ENCODE measurements around the gene TBC1D5.

The TBC1D5 gene

DNA sequence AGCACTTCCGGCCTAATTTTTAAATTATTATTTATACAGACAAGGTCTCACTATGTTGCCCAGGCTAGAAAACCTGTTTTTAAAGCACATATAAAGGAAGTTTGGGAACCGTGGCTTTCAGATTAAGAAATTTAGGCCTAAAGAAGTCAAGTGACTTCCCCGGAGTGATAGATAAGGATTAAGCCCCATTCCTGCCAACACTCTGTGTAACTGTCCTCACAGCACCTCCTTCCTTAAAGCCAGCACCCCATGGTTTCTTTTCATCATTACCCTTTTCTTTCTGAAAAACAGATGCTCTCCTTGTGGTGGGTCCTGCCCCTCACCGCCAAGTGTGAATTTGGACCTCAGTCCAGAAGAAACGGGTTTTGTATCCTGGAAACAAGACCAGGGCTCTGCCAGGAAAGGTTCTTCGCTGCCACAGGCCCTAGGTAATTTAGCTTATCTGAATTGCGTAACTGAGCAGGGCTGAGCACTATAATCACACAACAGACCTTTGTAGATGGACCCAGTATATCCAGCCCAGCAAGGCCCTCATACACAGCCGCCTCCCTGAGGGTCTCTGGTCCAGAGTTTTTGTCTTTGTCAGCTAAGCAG, 626.3 kb downstream of the TBC1D5 start:
- no peak overlapping the region for H3K27ac ChIP-seq
- TF ChIP-seq ZFX (IDR thresholded peaks at IDR 0.05), result no peak
- TF ChIP-seq, protein P1, sequence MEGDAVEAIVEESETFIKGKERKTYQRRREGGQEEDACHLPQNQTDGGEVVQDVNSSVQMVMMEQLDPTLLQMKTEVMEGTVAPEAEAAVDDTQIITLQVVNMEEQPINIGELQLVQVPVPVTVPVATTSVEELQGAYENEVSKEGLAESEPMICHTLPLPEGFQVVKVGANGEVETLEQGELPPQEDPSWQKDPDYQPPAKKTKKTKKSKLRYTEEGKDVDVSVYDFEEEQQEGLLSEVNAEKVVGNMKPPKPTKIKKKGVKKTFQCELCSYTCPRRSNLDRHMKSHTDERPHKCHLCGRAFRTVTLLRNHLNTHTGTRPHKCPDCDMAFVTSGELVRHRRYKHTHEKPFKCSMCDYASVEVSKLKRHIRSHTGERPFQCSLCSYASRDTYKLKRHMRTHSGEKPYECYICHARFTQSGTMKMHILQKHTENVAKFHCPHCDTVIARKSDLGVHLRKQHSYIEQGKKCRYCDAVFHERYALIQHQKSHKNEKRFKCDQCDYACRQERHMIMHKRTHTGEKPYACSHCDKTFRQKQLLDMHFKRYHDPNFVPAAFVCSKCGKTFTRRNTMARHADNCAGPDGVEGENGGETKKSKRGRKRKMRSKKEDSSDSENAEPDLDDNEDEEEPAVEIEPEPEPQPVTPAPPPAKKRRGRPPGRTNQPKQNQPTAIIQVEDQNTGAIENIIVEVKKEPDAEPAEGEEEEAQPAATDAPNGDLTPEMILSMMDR (conservative IDR thresholded peaks at IDR 0.05), result no peak

DNA sequence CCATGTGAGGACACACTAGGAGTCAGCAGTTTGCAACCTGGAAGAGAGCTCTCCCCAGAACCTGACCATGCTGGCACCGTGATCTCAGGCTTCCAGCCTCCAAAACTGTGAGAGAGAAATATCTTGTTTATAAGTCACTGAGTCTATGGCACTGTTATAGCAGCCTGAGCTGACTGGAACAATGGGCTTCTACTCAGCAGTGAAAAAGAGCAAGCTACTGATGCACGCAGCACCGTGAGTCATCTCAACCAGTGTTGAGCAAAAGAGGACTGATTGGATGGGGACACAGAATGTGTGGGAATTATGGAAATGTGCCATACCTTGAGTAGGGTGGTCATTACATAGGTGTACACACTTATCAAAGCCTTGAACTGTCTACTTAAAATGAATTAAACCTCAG, 627.2 kb downstream of the TBC1D5 start:
- TF ChIP-seq ZFX (IDR thresholded peaks at IDR 0.05), result no peak
- TF ChIP-seq, protein P1 (conservative IDR thresholded peaks at IDR 0.05), result no peak
- no peak overlapping the region for H3K27ac ChIP-seq

DNA sequence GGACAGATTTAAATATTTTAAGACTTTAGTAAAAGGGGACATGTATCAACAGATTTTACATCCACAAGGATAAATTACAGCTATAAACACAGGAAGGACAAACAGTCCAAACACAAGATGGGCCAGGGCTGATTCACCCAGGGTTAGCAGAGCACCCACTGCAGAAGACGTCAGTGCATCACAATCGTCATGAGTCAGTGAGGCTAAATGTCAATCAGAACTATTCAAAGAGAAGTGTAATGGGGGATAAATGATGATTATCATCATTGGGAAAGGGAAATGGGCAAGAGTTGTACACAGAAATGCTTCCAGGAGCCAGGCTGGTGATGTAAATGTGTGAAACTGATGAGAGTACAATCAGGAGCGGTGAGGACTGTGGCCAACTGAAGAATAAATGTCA, 630.8 kb downstream of the TBC1D5 start:
- no peak for TF ChIP-seq ZFX (IDR thresholded peaks at IDR 0.05)
- TF ChIP-seq, protein P1 (conservative IDR thresholded peaks at IDR 0.05), result no peak
- H3K27ac ChIP-seq, result no peak overlapping the region

DNA sequence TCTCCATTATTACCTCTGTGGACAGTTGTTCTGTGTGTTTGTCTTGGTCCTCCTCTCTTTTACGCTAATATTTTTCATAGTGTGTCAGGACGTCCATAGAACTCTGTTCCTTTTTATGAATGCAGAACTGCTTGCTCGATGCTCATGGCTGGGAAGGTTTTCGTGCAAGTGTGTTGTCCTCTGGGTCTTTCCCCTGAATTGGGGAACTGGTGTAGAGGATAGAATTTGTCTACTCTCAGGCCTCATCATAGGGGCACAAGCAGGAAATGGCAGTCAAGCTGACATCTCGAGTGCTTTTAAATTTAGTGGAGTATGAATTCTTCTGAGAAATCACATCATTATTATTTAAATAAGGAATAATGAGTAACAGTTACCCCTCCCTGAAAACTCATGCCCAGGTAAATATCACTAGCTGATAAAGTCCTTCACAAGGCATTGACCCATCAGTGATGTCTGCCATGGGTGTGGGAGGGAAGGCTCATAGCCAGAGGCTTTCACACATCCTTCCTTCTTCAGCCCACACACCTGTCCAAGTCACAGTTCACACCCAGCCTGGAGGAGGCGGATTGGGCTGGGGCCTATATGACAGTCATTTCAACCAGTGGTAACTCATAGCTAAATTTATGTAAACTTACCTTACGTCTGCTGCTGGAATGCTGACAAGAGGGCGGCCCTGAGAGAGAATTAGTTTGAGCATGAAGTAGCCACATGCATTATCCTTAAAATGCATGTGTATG, 631.6 kb downstream of the TBC1D5 start:
- no peak overlapping the region for H3K27ac ChIP-seq
- no peak for TF ChIP-seq ZFX (IDR thresholded peaks at IDR 0.05)
- TF ChIP-seq, protein P1 (conservative IDR thresholded peaks at IDR 0.05), result no peak
